Measurements from ENCODE around the gene BOD1L1.

BOD1L1 gene

DNA sequence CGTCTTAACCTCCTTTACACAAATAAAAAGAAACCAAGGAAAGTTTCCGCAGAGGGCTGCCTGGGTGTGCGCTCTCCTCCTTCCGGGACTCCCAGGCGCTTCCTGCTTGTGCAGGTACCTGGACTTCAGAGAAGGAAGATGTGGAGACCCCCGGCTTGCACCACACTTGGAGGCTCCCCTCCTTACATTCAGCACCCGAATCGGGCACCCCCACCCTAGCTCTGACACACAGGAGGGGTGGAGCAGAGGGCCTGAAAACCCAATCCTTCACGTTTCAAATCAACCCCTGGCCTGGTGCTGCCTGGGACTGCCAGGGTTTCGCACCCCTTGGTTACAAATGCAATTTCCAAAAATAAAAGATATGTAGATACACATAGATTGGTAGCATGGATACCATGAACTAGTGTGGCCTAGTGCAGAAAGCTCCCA is 86.3 kb downstream of the BOD1L1 start:
- Histone ChIP-seq H3K36me3 (ENCODE audit: insufficient read depth, low read length) (no peaks in the 10 kb centered on the region), H3K4me3 (no peak overlapping the region), H3K9me3 (ENCODE audit: low read depth, low read length) (no peaks in the 10 kb centered on the region), H3K9ac (ENCODE audit: insufficient read length) (no peak overlapping the region), H3K27ac (no peak overlapping the region)
- no peak for TF ChIP-seq POLR2AphosphoS5 (IDR thresholded peaks at IDR 0.05; ENCODE audit: borderline replicate concordance, low read depth, low read length)
- TF ChIP-seq EZH2 (IDR thresholded peaks at IDR 0.05) = no peak
- TF ChIP-seq FOXP2 (optimal IDR thresholded peaks at IDR 0.05; ENCODE audit: control extremely low read depth, extremely low read length, insufficient read depth) = no peak
- DNase-seq (ENCODE audit: low read depth, low spot score) = no peak

- Histone ChIP-seq H3K36me3 (ENCODE audit: insufficient read depth, low read length) (no peaks in the 10 kb centered on the region), H3K9me3 (ENCODE audit: low read depth, low read length) (no peaks in the 10 kb centered on the region), H3K27ac (no peak overlapping the region), H3K9ac (ENCODE audit: insufficient read length) (no peak overlapping the region), H3K4me3 (no peak overlapping the region)
- DNase-seq (ENCODE audit: low read depth, low spot score) = no peak
- TF ChIP-seq EZH2 (IDR thresholded peaks at IDR 0.05) = no peak
- no peak for TF ChIP-seq FOXP2 (optimal IDR thresholded peaks at IDR 0.05; ENCODE audit: control extremely low read depth, extremely low read length, insufficient read depth)
Measured at GRCh38 chr4:13540446-13541175, 86.9 kb downstream of the BOD1L1 start.

GRCh38 chr4:13539619-13540445 is 87.7 kb downstream of the BOD1L1 start:
- DNase-seq (ENCODE audit: low read depth, low spot score) = no peak
- no peak overlapping the region for H3K9ac ChIP-seq (ENCODE audit: insufficient read length)
- no peak for TF ChIP-seq EZH2 (IDR thresholded peaks at IDR 0.05)
- no peak for TF ChIP-seq FOXP2 (optimal IDR thresholded peaks at IDR 0.05; ENCODE audit: control extremely low read depth, extremely low read length, insufficient read depth)
- TF ChIP-seq POLR2AphosphoS5 (IDR thresholded peaks at IDR 0.05; ENCODE audit: borderline replicate concordance, low read depth, low read length) = no peak
- no peak overlapping the region for H3K27ac ChIP-seq
- no peak overlapping the region for H3K4me3 ChIP-seq
- H3K36me3 ChIP-seq (ENCODE audit: insufficient read depth, low read length) = no peaks in the 10 kb centered on the region
- no peaks in the 10 kb centered on the region for H3K9me3 ChIP-seq (ENCODE audit: low read depth, low read length)

DNA sequence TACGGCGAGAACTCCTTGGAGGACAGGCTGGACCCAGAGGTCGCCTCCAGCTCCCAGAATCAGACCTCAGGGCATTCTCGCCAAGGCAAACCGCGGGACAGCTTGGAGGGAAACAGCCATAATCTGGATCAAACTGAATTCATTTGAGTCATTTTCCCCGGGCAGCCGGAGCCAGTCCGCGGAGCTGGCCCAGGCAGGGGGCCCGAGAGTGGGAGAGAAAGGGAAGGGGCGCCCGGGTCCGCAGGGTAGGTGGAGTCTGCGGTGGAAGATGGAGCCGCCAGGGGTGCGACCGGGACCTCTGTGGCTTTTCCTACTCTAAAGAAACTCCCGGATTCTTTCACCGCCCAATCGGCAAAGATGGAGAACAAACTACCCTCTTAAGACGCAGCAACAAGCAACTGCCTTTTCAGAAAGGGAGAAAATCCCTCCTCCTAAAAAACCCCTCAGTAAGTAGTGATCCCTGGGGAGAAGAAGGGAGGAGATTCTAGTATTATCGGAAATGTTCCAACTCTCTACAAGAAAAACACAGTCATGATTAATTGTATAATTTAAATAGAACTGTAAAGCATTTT is 88.4 kb downstream of the BOD1L1 start:
- DNase-seq (ENCODE audit: low read depth, low spot score) = no peak
- TF ChIP-seq EZH2 (IDR thresholded peaks at IDR 0.05) = no peak
- TF ChIP-seq POLR2AphosphoS5 (IDR thresholded peaks at IDR 0.05; ENCODE audit: borderline replicate concordance, low read depth, low read length) = no peak
- TF ChIP-seq FOXP2 (optimal IDR thresholded peaks at IDR 0.05; ENCODE audit: control extremely low read depth, extremely low read length, insufficient read depth) = no peak
- H3K36me3 ChIP-seq (ENCODE audit: insufficient read depth, low read length) = no peaks in the 10 kb centered on the region
- no peaks in the 10 kb centered on the region for H3K9me3 ChIP-seq (ENCODE audit: low read depth, low read length)
- H3K27ac ChIP-seq = no peak overlapping the region
- no peak overlapping the region for H3K4me3 ChIP-seq
- no peak overlapping the region for H3K9ac ChIP-seq (ENCODE audit: insufficient read length)

GRCh38 chr4:13538427-13538973 is 89.0 kb downstream of the BOD1L1 start:
- no peaks in the 10 kb centered on the region for H3K9me3 ChIP-seq (ENCODE audit: low read depth, low read length)
- no peak for TF ChIP-seq POLR2AphosphoS5 (IDR thresholded peaks at IDR 0.05; ENCODE audit: borderline replicate concordance, low read depth, low read length)
- TF ChIP-seq FOXP2 (optimal IDR thresholded peaks at IDR 0.05; ENCODE audit: control extremely low read depth, extremely low read length, insufficient read depth) = no peak
- TF ChIP-seq EZH2 (IDR thresholded peaks at IDR 0.05) = no peak
- H3K4me3 ChIP-seq = no peak overlapping the region

GRCh38 chr4:13537832-13538177 is 89.7 kb downstream of the BOD1L1 start:
- TF ChIP-seq POLR2AphosphoS5 (IDR thresholded peaks at IDR 0.05; ENCODE audit: borderline replicate concordance, low read depth, low read length) (no peak), FOXP2 (optimal IDR thresholded peaks at IDR 0.05; ENCODE audit: control extremely low read depth, extremely low read length, insufficient read depth) (no peak), EZH2 (IDR thresholded peaks at IDR 0.05) (no peak)
- no peaks in the 10 kb centered on the region for H3K9me3 ChIP-seq (ENCODE audit: low read depth, low read length)
- no peak for DNase-seq (ENCODE audit: low read depth, low spot score)

More at GRCh38 chr4:13538427-13538973, 89.0 kb downstream of the BOD1L1 start:
- no peak for DNase-seq (ENCODE audit: low read depth, low spot score)
- H3K36me3 ChIP-seq (ENCODE audit: insufficient read depth, low read length) = no peaks in the 10 kb centered on the region
- H3K9ac ChIP-seq (ENCODE audit: insufficient read length) = no peak overlapping the region
- H3K27ac ChIP-seq = no peak overlapping the region

DNA sequence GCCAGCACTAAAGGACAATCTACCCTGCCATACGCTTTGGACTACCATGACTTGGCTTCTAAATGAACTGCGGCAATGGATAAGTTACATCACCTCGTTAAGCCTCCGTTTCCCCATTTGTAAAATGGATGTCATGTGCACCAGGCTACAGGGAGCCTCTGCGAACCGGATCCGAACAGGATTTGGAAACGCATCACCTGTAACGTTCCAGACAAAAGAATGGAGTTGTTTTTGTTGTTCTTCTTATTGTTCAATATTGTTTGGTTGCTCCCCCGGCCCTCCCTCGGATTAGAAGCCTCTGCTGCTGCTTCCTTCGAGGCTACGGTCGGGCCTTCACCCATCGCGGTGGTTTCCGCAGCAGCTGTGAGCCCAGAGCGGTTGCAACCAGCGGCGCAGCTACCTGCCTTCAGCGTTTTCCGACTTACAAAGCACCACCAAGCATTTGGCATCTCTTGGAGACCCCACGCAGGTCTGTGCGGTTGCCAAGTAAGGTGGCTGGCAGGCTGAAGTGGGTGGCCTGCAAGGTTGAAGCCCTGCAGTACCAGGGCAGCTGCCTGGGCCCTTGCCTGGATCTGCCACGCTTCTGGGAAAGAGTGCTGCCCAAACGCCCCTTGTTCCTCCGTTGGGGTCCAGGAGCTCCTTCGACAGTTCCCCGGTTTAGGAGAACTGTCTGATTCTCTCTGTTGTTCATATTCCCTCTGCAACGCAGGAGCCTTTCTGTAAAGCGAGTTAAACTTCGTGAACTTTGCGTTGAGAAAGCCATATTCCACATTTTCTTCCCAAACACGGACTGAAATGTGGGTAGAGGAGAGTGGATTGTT is 90.3 kb downstream of the BOD1L1 start:
- Histone ChIP-seq H3K9me3 (ENCODE audit: low read depth, low read length) (no peaks in the 10 kb centered on the region), H3K27ac (no peak overlapping the region), H3K4me3 (no peak overlapping the region), H3K9ac (ENCODE audit: insufficient read length) (no peak overlapping the region), H3K36me3 (ENCODE audit: insufficient read depth, low read length) (no peaks in the 10 kb centered on the region)
- TF ChIP-seq POLR2AphosphoS5 (IDR thresholded peaks at IDR 0.05; ENCODE audit: borderline replicate concordance, low read depth, low read length) (no peak), FOXP2 (optimal IDR thresholded peaks at IDR 0.05; ENCODE audit: control extremely low read depth, extremely low read length, insufficient read depth) (no peak), EZH2 (IDR thresholded peaks at IDR 0.05) (no peak)
- DNase-seq (ENCODE audit: low read depth, low spot score) = no peak

More at GRCh38 chr4:13537832-13538177, 89.7 kb downstream of the BOD1L1 start:
- Histone ChIP-seq H3K9ac (ENCODE audit: insufficient read length) (no peak overlapping the region), H3K36me3 (ENCODE audit: insufficient read depth, low read length) (no peaks in the 10 kb centered on the region), H3K4me3 (no peak overlapping the region), H3K27ac (no peak overlapping the region)
